Myocyte (in vitro differentiated cells): Measurements from ENCODE around the gene TNFSF13B. TPM values are rescaled to one million over a fixed set of nuclear protein-coding genes. Genes with fewer than 3 reads are reported as not detected.

ENCODE experiments used
- DNase-seq: peaks from one replicate; pipeline ENCODE4 v3.0.0-alpha.2; 2012; ENCODE audit warnings: low read depth
- total RNA-seq: library from RNA; depleted of rRNA; stranded (reverse); fragments of >200 nt; gene quantifications from 2 replicates; pipeline ENCODE4 v1.2.3, GENCODE V29; 2014

TNFSF13B gene
- total RNA-seq, 1 donor from 2014 or later = 1.8 TPM

- no peak for DNase-seq
Observed at GRCh38 chr13:108345016-108345415, 75.5 kb downstream of the TNFSF13B start.

GRCh38 chr13:108346376-108346775 is 76.9 kb downstream of the TNFSF13B start:
- no peak for DNase-seq

GRCh38 chr13:108349269-108349668 is 79.8 kb downstream of the TNFSF13B start:
- DNase-seq = no peak

- DNase-seq = no peak
Observed at GRCh38 chr13:108350579-108350978, 81.1 kb downstream of the TNFSF13B start.

- peak; percentile 4 for DNase-seq
Observed at GRCh38 chr13:108352599-108352998, 83.1 kb downstream of the TNFSF13B start.

GRCh38 chr13:108357228-108357627 is 87.7 kb downstream of the TNFSF13B start:
- DNase-seq = no peak

Other genes with a start within 250 kb of the TNFSF13B start
- gene LIG4, start 54.2 kb upstream of the TNFSF13B start, total RNA-seq = 18.1 and 21.4 TPM in 2 replicates
- gene ABHD13, start 51.3 kb upstream of the TNFSF13B start, total RNA-seq = 11.2 and 18.4 TPM in 2 replicates